Measurements from ENCODE around the gene JMJD6. TPM values are rescaled to one million over a fixed set of nuclear protein-coding genes. Genes with fewer than 3 reads are reported as not detected.
A peak's percentile ranks its signal among the peaks of the same experiment; 100 is the strongest.

Gene JMJD6
- total RNA-seq, 4 donors from 2014 or later = 21.5 to 42.6 (median 38.8) TPM

- Histone ChIP-seq H3K4me1 (peaks cover 0 to 41% (median 13%) of the 10 kb centered on the region in 4 donors), H3K36me3 (peaks cover 0 to 37% (median 0%) of the 10 kb centered on the region in 3 donors), H3K9me3 (no peaks in the 10 kb centered on the region), H3K27me3 (no peaks in the 10 kb centered on the region), H3K27ac (peak overlapping the region; percentile 99 to 100 (median 100)), H3K4me3 (peak overlapping the region; percentile 89 to 97 (median 92))
- no peak for DNase-seq
- no peak for TF ChIP-seq POLR2A (IDR thresholded peaks at IDR 0.05)
- TF ChIP-seq, protein P1, sequence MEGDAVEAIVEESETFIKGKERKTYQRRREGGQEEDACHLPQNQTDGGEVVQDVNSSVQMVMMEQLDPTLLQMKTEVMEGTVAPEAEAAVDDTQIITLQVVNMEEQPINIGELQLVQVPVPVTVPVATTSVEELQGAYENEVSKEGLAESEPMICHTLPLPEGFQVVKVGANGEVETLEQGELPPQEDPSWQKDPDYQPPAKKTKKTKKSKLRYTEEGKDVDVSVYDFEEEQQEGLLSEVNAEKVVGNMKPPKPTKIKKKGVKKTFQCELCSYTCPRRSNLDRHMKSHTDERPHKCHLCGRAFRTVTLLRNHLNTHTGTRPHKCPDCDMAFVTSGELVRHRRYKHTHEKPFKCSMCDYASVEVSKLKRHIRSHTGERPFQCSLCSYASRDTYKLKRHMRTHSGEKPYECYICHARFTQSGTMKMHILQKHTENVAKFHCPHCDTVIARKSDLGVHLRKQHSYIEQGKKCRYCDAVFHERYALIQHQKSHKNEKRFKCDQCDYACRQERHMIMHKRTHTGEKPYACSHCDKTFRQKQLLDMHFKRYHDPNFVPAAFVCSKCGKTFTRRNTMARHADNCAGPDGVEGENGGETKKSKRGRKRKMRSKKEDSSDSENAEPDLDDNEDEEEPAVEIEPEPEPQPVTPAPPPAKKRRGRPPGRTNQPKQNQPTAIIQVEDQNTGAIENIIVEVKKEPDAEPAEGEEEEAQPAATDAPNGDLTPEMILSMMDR (IDR thresholded peaks at IDR 0.05) = no peak
These were observed 12.1 kb upstream of the JMJD6 start for GRCh38 chr17:76738468-76738850.

GRCh38 chr17:76737676-76738467, 11.5 kb upstream of the JMJD6 start, which contains the start of gene MFSD11:
Gene MFSD11, plus strand, starts transcription at chr17:76738119. Its CDS starts 234 bp downstream, at chr17:76738353.
- Histone ChIP-seq H3K4me3 (peak within 1 kb of the TSS; percentile 89 to 97 (median 92)), H3K27me3 (no peaks in the 10 kb centered on the region), H3K9me3 (no peaks in the 10 kb centered on the region), H3K4me1 (peaks cover 0 to 46% (median 13%) of the 10 kb centered on the region in 4 donors), H3K36me3 (peaks cover 0 to 38% (median 0%) of the 10 kb centered on the region in 3 donors), H3K27ac (peak within 1 kb of the TSS; percentile 99 to 100 (median 100))
- DNase-seq = peak; percentile 87 to 96 (median 95)
- TF ChIP-seq POLR2A (IDR thresholded peaks at IDR 0.05) = peak; percentile 45 to 58
- TF ChIP-seq, protein P1 (IDR thresholded peaks at IDR 0.05) = peak in 3 of 6 experiments; percentile 3 to 23 (median 12)

GRCh38 chr17:76737082-76737675, 10.8 kb upstream of the JMJD6 start, which contains the start of gene SRSF2:
Gene SRSF2, minus strand, starts transcription at chr17:76737331. Its CDS starts 171 bp downstream, at chr17:76737160.
- peaks cover 3 to 53% (median 14%) of the 10 kb centered on the region in 4 donors for H3K4me1 ChIP-seq
- H3K36me3 ChIP-seq = peaks cover 0 to 38% (median 0%) of the 10 kb centered on the region in 3 donors
- peak within 1 kb of the TSS; percentile 99 to 100 (median 100) for H3K27ac ChIP-seq
- no peaks in the 10 kb centered on the region for H3K9me3 ChIP-seq
- peak within 1 kb of the TSS; percentile 89 to 97 (median 92) for H3K4me3 ChIP-seq
- peak; percentile 98 to 99 (median 99) for DNase-seq
- TF ChIP-seq POLR2A (IDR thresholded peaks at IDR 0.05) = peak; percentile 99 to 100
- TF ChIP-seq, protein P1 (IDR thresholded peaks at IDR 0.05) = peak in 2 of 6 experiments; percentile 9 to 15
- no peaks in the 10 kb centered on the region for H3K27me3 ChIP-seq

DNA sequence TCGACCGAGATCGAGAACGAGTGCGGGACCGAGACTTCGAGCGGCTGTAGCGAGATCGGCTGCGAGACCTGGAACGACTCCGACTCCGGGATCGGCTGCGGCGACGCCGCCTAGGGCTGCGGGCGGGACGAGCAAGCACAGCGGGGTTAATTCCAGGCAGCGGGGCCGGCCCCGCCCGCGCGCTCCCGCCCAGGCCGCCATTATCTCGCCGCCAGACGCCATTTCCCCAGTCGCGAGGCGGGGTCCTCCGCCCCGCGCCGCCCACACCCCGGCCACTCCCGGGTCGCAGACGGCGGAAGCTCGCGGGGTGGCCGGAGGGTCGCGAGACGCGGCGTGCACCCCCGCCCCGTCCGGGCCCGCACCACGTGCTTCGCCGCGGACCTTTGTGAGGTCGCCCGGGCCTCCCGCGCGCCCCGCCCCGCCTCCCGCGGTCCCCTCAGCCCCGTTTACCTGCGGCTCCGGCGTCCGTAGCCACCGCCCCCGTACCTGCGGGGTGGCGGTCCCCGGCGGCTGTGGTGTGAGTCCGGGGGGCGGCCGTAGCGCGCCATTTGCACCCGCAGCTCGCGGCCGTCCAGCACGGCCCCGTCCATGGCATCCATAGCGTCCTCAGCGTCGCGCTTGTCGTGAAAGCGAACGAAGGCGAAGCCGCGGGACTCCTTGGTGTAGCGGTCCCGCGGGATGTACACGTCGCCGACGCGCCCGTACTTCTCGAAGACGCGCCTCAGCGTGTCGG, 10.1 kb upstream of the JMJD6 start:
- Histone ChIP-seq H3K36me3 (peaks cover 0 to 39% (median 0%) of the 10 kb centered on the region in 3 donors), H3K27ac (peak overlapping the region; percentile 99 to 100 (median 100)), H3K4me1 (peaks cover 3 to 53% (median 14%) of the 10 kb centered on the region in 4 donors), H3K27me3 (no peaks in the 10 kb centered on the region), H3K9me3 (no peaks in the 10 kb centered on the region), H3K4me3 (peak overlapping the region; percentile 89 to 97 (median 92))
- DNase-seq = peak; percentile 50 to 91 (median 85)
- peak; percentile 50 to 56 for TF ChIP-seq POLR2A (IDR thresholded peaks at IDR 0.05)
- TF ChIP-seq, protein P1 (IDR thresholded peaks at IDR 0.05) = peak in 4 of 6 experiments; percentile 27 to 52 (median 42)

Data from Peyer's patch (tissue), 4 donors.